Activated CD4-positive, alpha-beta memory T cell treated with anti-CD3 and anti-CD28 coated beads for 36 hours (primary cell): ENCODE data around the gene RFTN1. TPM values are rescaled to one million over a fixed set of nuclear protein-coding genes. Genes with fewer than 3 reads are reported as not detected.
A peak's percentile ranks its signal among the peaks of the same experiment; 100 is the strongest.

ENCODE experiments used
- CTCF ChIA-PET: fragments of 350-600 bp; sonication (Branson Sonifier 250); formaldehyde crosslinking; loops from one replicate; lab custom pipeline; 2021; ENCODE audit warnings: antibody characterized with exemption, inconsistent platforms; lab: Charles Lee
- POLR2A ChIA-PET: fragments of 350-600 bp; sonication (Branson Sonifier 250); formaldehyde crosslinking; loops from one replicate; lab custom pipeline; 2021; ENCODE audit warnings: antibody characterized with exemption; lab: Charles Lee
- DNase-seq: peaks from one replicate; pipeline ENCODE4 v3.0.0-alpha.2; 2020
- H3K27ac Mint-ChIP-seq: one replicate; pipeline ENCODE4 v1.8.0; 2021; ENCODE audit warnings: mixed read lengths
- H3K27me3 Mint-ChIP-seq: one replicate; pipeline ENCODE4 v1.8.0; 2021; ENCODE audit warnings: mixed read lengths
- H3K36me3 Mint-ChIP-seq: one replicate; pipeline ENCODE4 v1.8.0; 2021; ENCODE audit warnings: mixed read lengths
- H3K4me1 Mint-ChIP-seq: one replicate; pipeline ENCODE4 v1.8.0; 2021; ENCODE audit warnings: low read depth, mixed read lengths
- H3K4me3 Mint-ChIP-seq: one replicate; pipeline ENCODE4 v1.8.0; 2021; ENCODE audit warnings: mild to moderate bottlenecking, mixed read lengths
- H3K9me3 Mint-ChIP-seq: one replicate; pipeline ENCODE4 v1.8.0; 2021; ENCODE audit warnings: mixed read lengths
- intact Hi-C: fragments of 100-400 bp; cut with micrococcal nuclease; formaldehyde crosslinking; loops from one replicate; pipeline ENCODE4 v1.15.1; 2023
- total RNA-seq, 2 experiments: library from RNA; stranded (reverse); gene quantifications; one replicate each; pipeline ENCODE4 v1.2.3, GENCODE V29; 2021

RFTN1 gene
- total RNA-seq, 2 experiments from 2014 or later: 104 to 106 TPM

GRCh38 chr3:16524196-16524595 is 10.7 kb upstream of the RFTN1 start:
- intact Hi-C loops: no loop called here
- peaks cover 38% of the 10 kb centered on the region for H3K9me3 Mint-ChIP-seq
- ChIA-PET CTCF (interaction anchor here (0.7 kb wide), 1 partner anchor 12 kb away, joined by 4 read pairs; no protein-coding TSS in a partner anchor), POLR2A (interaction anchor here (1.5 kb wide), 1 partner anchor 229 kb away, joined by 3 read pairs; no protein-coding TSS in a partner anchor)
- H3K36me3 Mint-ChIP-seq: peaks cover 25% of the 10 kb centered on the region
- no peak overlapping the region for H3K4me3 Mint-ChIP-seq
- H3K27ac Mint-ChIP-seq: no peak overlapping the region
- DNase-seq: no peak
- H3K27me3 Mint-ChIP-seq: no peaks in the 10 kb centered on the region
- peaks cover 55% of the 10 kb centered on the region for H3K4me1 Mint-ChIP-seq

GRCh38 chr3:16523778-16524177 is 10.3 kb upstream of the RFTN1 start:
- H3K4me1 Mint-ChIP-seq: peaks cover 55% of the 10 kb centered on the region
- peak overlapping the region; percentile 30 for H3K27ac Mint-ChIP-seq
- peaks cover 42% of the 10 kb centered on the region for H3K9me3 Mint-ChIP-seq
- no peak for DNase-seq
- POLR2A ChIA-PET: interaction anchor here (1.5 kb wide), 1 partner anchor 228 kb away, joined by 3 read pairs; no protein-coding TSS in a partner anchor
- CTCF ChIA-PET: interaction anchor here (0.7 to 1.4 kb wide), 2 partner anchors 12 kb away, joined by 3 to 4 read pairs; no protein-coding TSS in a partner anchor
- H3K36me3 Mint-ChIP-seq: peaks cover 27% of the 10 kb centered on the region
- no peaks in the 10 kb centered on the region for H3K27me3 Mint-ChIP-seq
- H3K4me3 Mint-ChIP-seq: no peak overlapping the region
- intact Hi-C loops: no loop called here

- peak; percentile 43 for DNase-seq
These were observed 9.3 kb upstream of the RFTN1 start for GRCh38 chr3:16522834-16523233.

GRCh38 chr3:16520970-16521881 is 7.7 kb upstream of the RFTN1 start:
- ChIA-PET CTCF (interaction anchor here (0.7 to 1.9 kb wide), 3 partner anchors 9 to 259 kb away, joined by 3 to 8 read pairs (median 3); no protein-coding TSS in a partner anchor), POLR2A (interaction anchor here (0.6 to 3.5 kb wide), 5 partner anchors 8 to 45 kb away, joined by 3 to 34 read pairs (median 3); no protein-coding TSS in a partner anchor)
- peak overlapping the region; percentile 89 for H3K27ac Mint-ChIP-seq
- peaks cover 50% of the 10 kb centered on the region for H3K9me3 Mint-ChIP-seq
- no peak overlapping the region for H3K4me3 Mint-ChIP-seq
- peak; percentile 46 for DNase-seq
- H3K36me3 Mint-ChIP-seq: peaks cover 29% of the 10 kb centered on the region
- intact Hi-C loops: loop anchor here (1.0 to 2.0 kb wide), 5 partner anchors 9 to 256 kb away; partner anchors contain the start of genes DPH3 and OXNAD1
- H3K27me3 Mint-ChIP-seq: no peaks in the 10 kb centered on the region
- H3K4me1 Mint-ChIP-seq: peaks cover 71% of the 10 kb centered on the region

More at GRCh38 chr3:16522834-16523233, 9.3 kb upstream of the RFTN1 start:
- H3K27ac Mint-ChIP-seq: peak overlapping the region; percentile 89
- POLR2A ChIA-PET: interaction anchor here (3.5 kb wide), 1 partner anchor 11 kb away, joined by 34 read pairs; no protein-coding TSS in a partner anchor
- intact Hi-C loops: no loop called here
- H3K4me3 Mint-ChIP-seq: no peak overlapping the region
- H3K9me3 Mint-ChIP-seq: peaks cover 50% of the 10 kb centered on the region
- peaks cover 56% of the 10 kb centered on the region for H3K4me1 Mint-ChIP-seq
- CTCF ChIA-PET: interaction anchor here (1.4 kb wide), 1 partner anchor 11 kb away, joined by 3 read pairs; no protein-coding TSS in a partner anchor
- H3K27me3 Mint-ChIP-seq: no peaks in the 10 kb centered on the region
- H3K36me3 Mint-ChIP-seq: peaks cover 29% of the 10 kb centered on the region

- POLR2A ChIA-PET: interaction anchor here (1.0 to 3.5 kb wide), 3 partner anchors 8 to 10 kb away, joined by 3 to 34 read pairs (median 3); no protein-coding TSS in a partner anchor
- peaks cover 78% of the 10 kb centered on the region for H3K4me1 Mint-ChIP-seq
- H3K4me3 Mint-ChIP-seq: no peak overlapping the region
- H3K27ac Mint-ChIP-seq: peak overlapping the region; percentile 89
- H3K36me3 Mint-ChIP-seq: peaks cover 29% of the 10 kb centered on the region
- DNase-seq: no peak
- intact Hi-C loops: loop anchor here (2.0 kb wide), 2 partner anchors 40 to 256 kb away; partner anchors contain the start of genes DPH3 and OXNAD1
- H3K9me3 Mint-ChIP-seq: peaks cover 46% of the 10 kb centered on the region
- H3K27me3 Mint-ChIP-seq: no peaks in the 10 kb centered on the region
- CTCF ChIA-PET: interaction anchor here (1.9 kb wide), 1 partner anchor 8 kb away, joined by 8 read pairs; no protein-coding TSS in a partner anchor
These were observed 6.9 kb upstream of the RFTN1 start for GRCh38 chr3:16520241-16520969.

DNA sequence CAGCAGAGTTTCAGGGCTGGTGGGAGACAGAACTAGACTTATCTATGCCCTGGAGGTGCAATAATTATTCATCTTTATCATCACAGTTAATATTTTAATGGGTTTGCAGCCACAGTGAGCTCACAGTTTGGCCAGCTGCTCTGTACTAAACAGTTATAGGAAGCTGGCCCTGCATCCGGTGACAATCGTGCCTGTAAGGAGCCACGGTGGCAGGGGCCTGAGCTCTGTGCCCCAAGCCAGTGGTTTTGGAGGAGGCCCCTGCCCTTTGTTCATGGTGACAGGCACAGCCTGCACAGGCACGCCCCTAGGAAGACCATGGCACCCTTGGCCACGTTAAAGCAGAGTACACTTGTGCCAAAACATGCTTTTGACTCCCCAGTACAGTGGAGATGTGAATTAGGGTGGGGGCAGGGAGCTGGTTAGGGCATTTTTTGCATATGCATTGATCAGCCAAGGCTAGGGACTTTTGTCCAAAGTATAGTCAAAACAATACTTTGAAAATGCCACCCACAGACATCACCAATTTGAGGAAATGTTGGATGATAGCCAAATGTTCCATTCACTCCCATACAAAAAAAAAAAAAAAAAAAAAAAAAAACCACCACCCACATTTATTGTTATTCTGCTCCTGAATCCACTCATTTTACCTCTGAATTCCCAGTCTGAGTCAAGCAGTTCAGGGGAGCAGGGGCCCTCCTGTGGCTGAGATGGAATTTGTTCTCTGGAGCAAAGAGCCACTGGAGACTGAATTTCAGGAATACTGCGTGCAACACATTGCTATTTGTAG is 3.4 kb upstream of the RFTN1 start:
- H3K4me3 Mint-ChIP-seq: peak overlapping the region; percentile 16
- peak overlapping the region; percentile 61 for H3K27ac Mint-ChIP-seq
- DNase-seq: peak; percentile 59
- no peaks in the 10 kb centered on the region for H3K27me3 Mint-ChIP-seq
- ChIA-PET POLR2A (interaction anchor here (0.7 to 1.3 kb wide), 4 partner anchors 12 to 224 kb away, joined by 3 to 5 read pairs (median 3); no protein-coding TSS in a partner anchor), CTCF (interaction anchor here (1.0 to 1.7 kb wide), 5 partner anchors 9 to 227 kb away, joined by 3 to 6 read pairs (median 4); no protein-coding TSS in a partner anchor)
- peaks cover 66% of the 10 kb centered on the region for H3K4me1 Mint-ChIP-seq
- intact Hi-C loops: no loop called here
- H3K36me3 Mint-ChIP-seq: peaks cover 15% of the 10 kb centered on the region
- peaks cover 13% of the 10 kb centered on the region for H3K9me3 Mint-ChIP-seq

DNA sequence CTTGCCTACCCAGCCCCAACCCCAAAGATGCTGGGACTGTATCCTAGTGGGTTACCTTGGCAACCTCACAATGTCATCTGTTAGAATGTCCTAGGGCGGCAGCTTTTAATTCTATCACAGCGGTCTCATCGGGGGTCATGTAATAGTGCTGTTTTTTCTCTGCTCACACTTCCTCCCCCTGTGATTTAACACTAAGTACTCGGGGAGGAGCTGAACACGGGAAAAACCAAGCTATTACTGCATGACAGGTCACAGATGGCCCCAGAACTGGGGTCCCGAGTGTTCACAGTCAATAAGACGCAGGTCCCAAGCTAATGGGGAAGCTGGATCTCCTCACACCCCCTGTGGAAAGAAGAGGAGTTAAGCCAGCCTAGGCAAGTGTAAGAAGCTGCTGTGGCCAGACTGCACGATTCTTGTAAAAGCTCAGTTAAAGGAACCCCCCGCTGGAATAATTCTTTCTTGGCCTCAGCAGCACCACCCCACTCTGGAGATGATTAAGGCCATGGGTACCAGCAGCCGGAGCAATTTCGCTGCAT is 2.5 kb upstream of the RFTN1 start:
- peaks cover 65% of the 10 kb centered on the region for H3K4me1 Mint-ChIP-seq
- H3K27ac Mint-ChIP-seq: peak overlapping the region; percentile 61
- intact Hi-C loops: no loop called here
- ChIA-PET POLR2A (interaction anchor here (0.5 to 1.3 kb wide), 4 partner anchors 11 to 1154 kb away, joined by 3 to 5 read pairs (median 3); no protein-coding TSS in a partner anchor), CTCF (interaction anchor here (1.0 to 1.7 kb wide), 5 partner anchors 10 to 226 kb away, joined by 3 to 6 read pairs (median 4); no protein-coding TSS in a partner anchor)
- DNase-seq: no peak
- H3K36me3 Mint-ChIP-seq: peaks cover 18% of the 10 kb centered on the region
- peaks cover 13% of the 10 kb centered on the region for H3K9me3 Mint-ChIP-seq
- peak overlapping the region; percentile 80 for H3K4me3 Mint-ChIP-seq
- no peaks in the 10 kb centered on the region for H3K27me3 Mint-ChIP-seq

DNA sequence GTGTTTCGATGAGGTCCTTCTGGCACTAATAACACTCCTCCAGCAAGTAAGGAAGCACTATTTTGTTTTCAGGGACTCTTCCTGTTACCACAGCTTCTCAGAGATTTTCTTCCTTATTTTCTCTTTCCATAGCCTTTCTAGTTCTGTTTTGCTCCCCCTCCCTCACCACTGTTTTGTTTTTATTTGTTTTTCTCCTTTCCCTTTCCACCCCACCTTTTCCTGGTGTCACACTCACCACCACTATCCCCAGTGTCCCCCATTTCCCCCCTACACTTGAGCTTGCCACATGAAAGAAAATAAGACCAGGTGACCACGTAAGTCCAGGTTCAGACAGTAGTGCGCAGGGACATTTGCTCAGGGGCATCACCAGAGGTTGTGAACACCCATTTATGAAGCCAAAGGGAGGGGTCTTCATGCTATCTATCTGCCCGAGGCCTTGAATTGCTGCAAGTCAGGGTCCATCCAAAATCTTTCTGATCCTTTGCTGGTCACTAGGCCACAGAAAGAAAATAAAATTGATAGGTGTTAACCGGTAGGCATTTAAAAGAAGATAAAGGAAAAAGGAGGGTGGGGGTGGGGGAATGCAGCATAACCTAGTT is 1.4 kb upstream of the RFTN1 start:
- no peaks in the 10 kb centered on the region for H3K27me3 Mint-ChIP-seq
- peak overlapping the region; percentile 96 for H3K27ac Mint-ChIP-seq
- H3K36me3 Mint-ChIP-seq: peaks cover 22% of the 10 kb centered on the region
- peaks cover 65% of the 10 kb centered on the region for H3K4me1 Mint-ChIP-seq
- ChIA-PET POLR2A (no interaction called here), CTCF (interaction anchor here (5.4 kb wide), 1 partner anchor 225 kb away, joined by 23 read pairs; no protein-coding TSS in a partner anchor)
- no peak for DNase-seq
- intact Hi-C loops: loop anchor here (5.0 kb wide), 2 partner anchors 372 to 1227 kb away; partner anchors contain the start of gene TBC1D5
- H3K9me3 Mint-ChIP-seq: peaks cover 13% of the 10 kb centered on the region
- H3K4me3 Mint-ChIP-seq: peak overlapping the region; percentile 80

DNA sequence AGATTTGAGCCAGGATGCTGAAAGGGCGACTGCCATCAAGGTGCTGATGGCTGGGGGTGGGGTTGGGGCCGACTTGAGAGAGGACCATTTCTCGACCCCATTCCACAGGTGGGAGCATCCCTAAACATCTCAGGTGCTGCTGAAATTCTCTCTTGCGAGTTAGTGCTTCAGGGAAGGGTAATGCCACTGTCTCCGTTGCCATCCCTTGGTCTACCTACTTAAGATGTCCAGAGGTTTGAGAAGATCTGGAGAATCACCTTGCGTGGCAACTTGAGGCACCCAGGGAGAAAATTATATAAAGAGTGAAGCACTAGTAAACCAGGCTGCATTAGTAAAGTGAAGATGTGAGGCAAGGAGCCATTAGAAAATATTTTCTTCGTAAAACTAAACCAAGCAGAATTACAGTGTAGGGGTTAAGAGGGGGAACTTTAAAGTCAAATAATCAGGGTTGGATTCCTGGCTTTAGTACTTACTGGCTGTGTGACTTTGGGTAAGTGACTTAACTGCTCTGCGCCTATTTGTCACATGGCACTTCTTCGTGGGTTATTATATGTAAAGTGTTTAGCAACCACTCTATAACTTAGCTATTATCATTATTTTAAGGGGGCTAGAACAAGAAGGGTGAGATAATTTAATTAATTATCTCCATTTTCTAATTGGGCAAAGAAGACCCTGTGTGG is 662 bp upstream of the RFTN1 start:
- peaks cover 68% of the 10 kb centered on the region for H3K4me1 Mint-ChIP-seq
- peaks cover 22% of the 10 kb centered on the region for H3K36me3 Mint-ChIP-seq
- intact Hi-C loops: loop anchor here (5.0 kb wide), 2 partner anchors 373 to 1228 kb away; partner anchors contain the start of gene TBC1D5
- H3K4me3 Mint-ChIP-seq: peak overlapping the region; percentile 80
- no peak for DNase-seq
- peak overlapping the region; percentile 96 for H3K27ac Mint-ChIP-seq
- no peaks in the 10 kb centered on the region for H3K27me3 Mint-ChIP-seq
- H3K9me3 Mint-ChIP-seq: peaks cover 12% of the 10 kb centered on the region
- ChIA-PET POLR2A (no interaction called here), CTCF (interaction anchor here (5.4 kb wide), 1 partner anchor 225 kb away, joined by 23 read pairs; no protein-coding TSS in a partner anchor)
